Activated CD8-positive, alpha-beta memory T cell treated with anti-CD3 and anti-CD28 coated beads, Interleukin-2, amount 50 U/mL, for 48 hours (primary cell): ENCODE measurements around the gene NTRK1.
A peak's percentile ranks its signal among the peaks of the same experiment; 100 is the strongest.

Source experiments
- DNase-seq: peaks from one replicate; pipeline ENCODE4 v3.0.0-alpha.2; 2020

Gene NTRK1

DNA sequence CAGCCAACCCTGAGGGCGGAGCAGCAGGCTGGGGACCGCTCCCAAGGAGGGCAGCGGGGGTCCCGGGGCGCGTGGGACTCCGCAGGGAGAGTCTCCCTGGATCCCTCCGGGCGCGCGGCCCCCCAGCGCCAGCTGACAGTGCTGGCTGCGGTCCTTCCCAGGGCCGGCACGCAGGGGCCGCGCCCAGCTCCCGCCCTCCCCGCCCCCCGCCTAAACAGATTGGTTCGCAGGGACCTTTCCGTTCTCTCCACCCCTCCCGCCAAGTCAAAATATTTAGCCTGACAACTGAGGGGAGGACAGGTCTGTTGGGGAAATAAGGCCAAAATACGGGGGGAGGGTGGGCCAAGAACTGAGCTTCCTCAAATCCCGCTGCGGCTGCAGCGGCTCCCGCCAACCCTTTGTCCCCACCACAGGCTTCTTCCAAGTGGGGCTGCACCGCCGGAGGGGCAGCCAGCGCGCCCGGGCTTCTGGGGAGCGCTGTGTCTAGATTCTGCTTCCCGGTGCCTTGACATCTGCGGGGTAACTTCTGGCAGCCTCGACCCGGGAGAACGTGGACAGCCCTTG lies 1.6 kb upstream of the NTRK1 start, which contains the start of gene INSRR:
TSS of gene INSRR (minus strand) at position 159 of the 564 bp plus-strand sequence. CDS start 496 bp downstream, outside the sequence.
- DNase-seq, result no peak

DNA sequence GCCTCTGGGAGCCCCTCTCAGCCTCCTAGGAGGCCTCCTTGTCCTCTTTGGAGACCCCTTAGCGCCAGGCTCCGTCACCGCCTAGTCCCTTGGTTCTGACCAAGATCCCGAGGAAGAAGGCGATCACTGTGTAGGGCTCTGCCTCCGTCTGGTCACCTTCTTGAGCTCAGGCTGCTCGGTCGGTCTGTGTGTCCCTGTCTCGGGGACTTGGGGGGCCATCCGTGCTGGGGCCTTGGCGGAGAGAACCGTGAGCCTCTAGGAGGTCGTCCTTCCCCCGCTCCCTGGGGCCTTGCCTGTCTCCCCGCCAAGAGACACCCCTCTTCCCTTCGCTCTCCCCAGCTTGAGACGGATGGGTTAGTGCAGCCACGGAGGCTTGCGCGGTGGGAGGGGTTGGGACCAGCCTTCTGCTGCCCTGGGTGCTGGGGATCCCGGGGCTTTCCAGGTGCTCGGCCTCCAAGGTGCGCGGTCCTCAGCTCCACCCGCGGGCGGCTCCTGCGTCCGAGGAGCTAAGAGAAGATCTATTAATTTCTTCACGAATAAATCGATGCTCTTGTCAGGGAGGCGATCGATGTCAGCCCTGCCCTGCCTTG lies 1.0 kb upstream of the NTRK1 start:
- DNase-seq, result no peak

DNA sequence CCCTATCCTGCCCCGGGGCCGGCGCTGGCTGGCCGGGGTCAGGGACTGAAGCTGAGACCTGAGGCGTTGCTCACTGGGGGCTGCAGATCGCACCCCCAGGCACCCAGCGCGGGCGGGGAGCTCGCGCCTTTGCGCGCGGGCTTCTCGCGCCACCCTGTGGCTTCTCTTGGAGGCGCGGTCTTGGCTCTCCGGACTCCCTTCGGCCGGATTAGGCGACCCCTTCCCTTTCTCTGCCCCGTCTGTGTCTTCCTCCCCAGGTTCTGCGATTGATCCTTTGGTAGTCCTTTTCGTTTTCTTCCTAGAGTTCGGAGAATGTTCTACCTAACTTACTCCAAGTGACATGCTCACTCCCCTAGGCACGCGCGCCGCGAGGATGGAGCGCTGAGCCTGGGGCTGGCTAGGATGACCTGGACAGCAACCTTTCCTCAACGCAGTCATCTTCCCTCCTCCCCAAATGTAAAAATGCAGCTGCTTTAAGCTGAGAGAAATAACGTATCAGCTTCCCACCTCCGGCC lies 495 bp upstream of the NTRK1 start:
- peak; percentile 83 for DNase-seq

DNA sequence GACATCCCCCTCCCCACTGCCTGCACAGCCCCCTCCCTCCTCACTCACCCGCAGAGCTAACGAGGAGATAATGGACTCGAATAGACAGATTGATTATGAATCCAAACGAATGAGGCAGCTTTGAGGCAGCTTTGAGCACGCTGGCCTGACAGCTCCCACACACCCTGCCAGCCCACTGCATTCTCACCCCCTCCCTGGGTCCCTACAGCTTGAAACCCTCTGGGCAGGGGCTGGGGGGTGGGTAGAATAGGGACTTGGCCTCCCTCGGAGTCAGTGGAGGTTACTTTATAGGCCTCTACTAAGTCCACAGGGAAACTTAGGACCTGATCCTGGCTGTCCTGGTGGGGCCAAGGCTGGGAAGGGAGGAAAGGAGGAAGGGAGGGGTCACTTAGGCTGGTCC lies 1.9 kb downstream of the NTRK1 start:
- no peak for DNase-seq

DNA sequence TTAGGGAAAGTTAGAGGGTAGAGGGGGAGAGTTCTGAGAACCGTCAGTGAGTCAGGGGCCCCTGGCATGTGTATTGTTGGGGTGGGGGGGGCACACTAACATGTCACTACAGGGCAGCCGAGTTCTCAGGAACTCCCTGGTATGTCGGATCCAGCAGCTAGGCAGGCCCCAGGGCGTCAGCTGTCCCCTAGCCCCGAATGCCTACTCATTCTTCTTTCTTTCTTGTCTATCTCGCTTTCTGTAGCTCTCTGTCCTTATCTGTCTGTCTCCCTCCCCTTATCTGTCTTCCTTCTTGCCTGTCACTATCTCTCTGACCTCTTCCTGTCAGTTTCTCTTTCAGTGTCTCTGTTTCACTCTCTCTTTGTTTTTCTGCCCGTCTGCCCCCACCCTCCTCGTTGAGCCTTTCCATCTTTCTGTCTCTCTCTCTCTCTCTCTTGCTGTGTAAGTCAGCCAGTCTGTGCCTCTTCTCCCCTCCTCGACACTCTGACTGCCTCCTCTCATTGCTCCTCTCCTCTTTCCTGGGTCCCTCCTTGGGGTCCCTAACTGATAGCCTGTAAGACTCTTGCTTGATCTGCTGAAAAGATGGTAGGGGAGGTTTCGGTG lies 2.4 kb downstream of the NTRK1 start:
- DNase-seq, result peak; percentile 72

- no peak for DNase-seq
Observed at GRCh38 chr1:156863631-156864030, 3.0 kb downstream of the NTRK1 start.

GRCh38 chr1:156864796-156865195 lies 4.1 kb downstream of the NTRK1 start:
- no peak for DNase-seq

DNA sequence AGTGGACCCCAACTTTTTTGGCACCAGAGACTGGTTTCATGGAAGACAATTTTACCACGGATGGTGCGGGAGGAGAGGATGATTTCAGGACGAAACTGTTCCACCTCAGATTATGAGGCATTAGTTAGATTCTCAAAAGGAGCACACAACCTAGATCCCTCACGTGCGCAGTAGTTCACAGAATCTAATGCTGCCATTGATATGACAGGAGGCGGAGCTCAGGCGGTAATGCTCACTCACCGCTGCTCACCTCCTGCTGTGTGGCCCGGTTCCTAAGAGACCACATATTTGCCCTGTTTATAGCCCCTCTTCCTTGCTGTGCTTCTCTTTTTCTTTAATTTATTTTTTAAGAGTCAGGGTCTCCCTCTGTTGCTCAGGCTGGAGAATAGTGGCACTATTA lies 4.6 kb downstream of the NTRK1 start:
- DNase-seq, result no peak

DNA sequence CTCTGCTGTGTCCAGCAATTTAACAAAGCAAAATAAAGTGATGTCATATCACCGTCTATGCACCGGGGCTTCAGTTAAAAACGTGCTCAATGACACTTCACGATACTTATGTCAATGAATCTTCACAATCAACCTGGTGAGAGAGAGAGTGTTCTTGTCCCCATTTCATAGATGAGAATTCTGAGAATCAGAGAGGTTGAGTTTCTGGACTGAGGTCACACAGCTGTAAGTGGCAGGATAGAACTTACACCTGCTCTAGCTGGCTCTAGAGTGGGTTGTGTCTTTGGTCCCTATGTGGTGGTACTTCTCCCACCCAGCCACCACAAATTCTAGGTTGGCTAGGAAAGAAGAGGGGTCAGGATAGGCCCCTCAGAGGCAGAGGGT lies 5.2 kb downstream of the NTRK1 start:
- no peak for DNase-seq

DNA sequence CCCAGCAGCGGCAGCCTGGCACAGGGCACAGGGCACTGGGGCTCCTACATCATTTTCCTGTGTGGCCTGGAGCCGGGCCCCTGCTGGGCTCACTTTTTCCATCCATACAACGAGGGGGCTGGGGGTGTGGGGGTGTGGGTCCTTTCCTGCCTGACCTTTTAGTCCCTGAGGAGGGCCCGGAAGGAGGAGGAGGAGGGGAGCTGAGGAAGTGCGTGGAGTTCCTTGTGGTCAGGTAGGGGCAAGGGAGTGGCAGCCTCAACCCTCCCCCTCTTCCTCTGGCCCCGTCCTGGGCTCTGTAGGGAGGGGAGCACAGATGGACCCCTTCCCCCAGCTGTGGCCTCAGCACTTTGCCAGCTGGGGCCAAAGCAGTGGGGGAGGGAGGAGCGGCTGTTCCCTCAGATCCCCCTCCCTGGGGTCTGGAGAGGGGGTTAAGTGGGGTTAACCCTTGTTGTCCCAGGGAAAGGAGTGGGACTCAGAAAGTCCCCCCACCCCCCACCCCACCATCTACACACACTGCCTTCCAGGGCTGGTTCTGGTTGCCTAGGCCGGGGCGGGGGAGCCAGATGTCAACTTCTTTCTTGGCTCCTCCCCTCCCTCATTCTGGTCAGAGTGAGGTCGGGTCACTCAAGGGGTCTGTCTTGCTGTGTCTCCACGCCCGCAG lies 5.7 kb downstream of the NTRK1 start:
- DNase-seq, result no peak

GRCh38 chr1:156868341-156868740 lies 7.7 kb downstream of the NTRK1 start:
- DNase-seq, result no peak

DNA sequence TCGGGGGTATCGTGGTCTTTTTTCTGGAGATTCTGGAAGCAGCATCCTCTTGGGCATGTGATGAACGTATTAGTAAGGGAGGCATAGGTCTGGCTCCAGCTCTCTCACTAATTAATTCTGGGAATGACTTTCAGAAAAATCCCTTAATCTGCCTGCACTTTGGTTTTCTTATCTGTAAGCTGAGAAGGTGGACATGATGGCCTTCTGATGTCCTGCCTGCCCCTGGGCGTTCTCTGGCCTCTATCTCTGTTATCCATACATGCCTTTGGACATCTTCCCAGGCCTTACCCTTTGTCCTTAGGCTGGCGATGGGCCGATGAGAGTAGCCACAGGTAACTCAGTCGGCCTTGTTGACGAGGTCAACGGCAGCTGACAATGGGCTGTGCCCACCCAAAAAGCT lies 8.8 kb downstream of the NTRK1 start:
- no peak for DNase-seq

- no peak for DNase-seq
Observed at GRCh38 chr1:156873659-156874058, 13.0 kb downstream of the NTRK1 start.

DNA sequence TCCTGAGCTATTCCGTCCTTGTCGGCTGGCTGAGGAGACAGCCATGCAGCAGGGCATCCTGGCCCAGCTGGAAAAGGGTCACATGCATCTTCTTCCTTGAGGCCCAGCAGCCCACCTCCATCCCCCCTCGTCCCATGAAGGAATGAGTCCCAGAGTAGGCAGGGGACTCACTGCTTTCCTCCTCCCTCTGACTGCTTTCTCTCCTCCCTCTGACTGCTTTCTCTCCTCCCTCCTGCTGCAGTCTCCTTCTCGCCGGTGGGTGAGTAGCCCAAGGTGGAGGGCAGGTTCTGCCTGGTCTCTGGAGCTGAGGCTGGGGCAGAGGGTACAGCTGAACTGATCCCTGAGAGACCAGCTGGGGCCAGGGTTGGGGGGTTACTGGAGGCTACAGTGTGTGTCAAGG lies 13.5 kb downstream of the NTRK1 start:
- DNase-seq, result no peak

DNA sequence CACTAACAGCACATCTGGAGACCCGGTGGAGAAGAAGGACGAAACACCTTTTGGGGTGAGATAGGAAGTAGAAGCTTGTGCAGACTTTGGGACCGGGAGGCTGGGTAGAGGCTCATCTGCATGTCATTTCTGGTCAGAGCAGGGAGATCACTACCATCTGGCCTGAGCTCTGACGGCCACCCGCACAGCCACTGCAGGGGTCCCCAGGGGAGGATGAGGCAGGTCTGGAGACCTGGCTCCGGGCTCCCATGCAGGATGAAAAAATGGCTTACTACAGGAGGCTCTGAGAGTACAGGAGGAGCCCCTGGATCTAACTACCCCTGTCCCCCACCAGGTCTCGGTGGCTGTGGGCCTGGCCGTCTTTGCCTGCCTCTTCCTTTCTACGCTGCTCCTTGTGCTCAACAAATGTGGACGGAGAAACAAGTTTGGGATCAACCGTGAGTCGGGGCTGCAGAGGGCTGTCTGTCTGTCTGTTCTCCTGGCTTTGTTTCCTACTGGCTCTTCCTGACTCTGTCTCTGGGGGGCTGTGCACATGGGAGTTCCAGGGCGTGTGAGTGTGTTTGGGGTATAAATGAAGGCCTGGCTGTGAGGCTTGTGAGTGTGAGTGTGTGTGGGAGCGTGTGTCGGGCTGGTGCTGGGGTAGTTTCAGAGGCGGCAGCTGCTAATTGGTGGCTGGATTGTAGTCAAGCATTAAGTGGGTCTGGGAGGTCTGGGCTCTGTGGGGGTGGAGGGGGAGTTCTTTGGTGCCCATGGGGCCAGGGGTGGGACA lies 14.1 kb downstream of the NTRK1 start:
- no peak for DNase-seq

- no peak for DNase-seq
Observed at GRCh38 chr1:156875341-156875615, 14.6 kb downstream of the NTRK1 start.

DNA sequence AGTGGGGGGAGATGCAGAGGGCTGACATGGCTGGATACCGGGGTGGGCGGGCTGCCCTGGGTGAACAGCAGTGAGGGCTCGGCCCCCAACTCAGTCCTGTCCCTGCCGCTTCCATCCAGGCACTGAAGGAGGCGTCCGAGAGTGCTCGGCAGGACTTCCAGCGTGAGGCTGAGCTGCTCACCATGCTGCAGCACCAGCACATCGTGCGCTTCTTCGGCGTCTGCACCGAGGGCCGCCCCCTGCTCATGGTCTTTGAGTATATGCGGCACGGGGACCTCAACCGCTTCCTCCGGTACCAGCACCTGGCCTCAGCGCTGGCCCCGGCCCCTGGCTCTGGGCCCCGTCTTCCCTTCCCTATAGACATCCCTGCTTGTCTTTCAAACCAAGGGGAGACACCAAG lies 15.6 kb downstream of the NTRK1 start:
- DNase-seq, result no peak

DNA sequence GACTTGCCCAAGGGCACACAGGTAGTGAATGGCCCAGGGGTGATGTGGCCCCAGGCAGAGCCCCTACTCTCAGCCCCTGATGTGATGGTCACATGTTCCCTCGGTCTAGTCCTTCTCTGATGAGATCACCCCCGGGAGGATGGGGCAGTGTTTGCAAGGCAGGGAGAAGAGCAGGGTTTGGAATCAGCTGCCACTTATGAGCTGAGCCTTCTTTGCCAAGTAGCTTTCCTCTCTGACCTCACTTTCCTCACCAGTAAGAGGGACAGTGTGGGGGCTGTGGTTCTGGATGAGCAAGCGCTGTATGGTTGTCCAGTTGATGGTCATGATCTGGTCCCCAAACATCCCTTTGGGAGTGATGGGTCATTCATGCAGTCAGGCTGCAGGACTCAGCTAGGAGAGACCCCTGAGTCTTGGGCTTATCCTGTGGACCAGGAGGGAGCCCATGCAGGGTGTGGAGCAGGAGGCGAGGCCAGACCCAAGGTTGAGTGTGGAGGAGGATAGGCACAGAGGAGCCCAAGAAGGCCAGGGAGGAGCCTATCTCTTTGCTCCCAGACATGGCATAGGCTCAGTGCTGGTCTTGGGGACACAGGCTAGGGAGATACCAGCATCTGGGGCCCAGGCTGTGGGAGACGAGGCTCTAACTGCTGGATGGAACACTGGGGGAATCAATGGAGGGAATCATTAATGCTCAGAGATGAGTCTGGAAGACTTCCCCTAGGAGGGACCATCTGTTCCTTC lies 16.9 kb downstream of the NTRK1 start:
- DNase-seq, result no peak

- DNase-seq, result no peak
Observed at GRCh38 chr1:156879876-156880275, 19.2 kb downstream of the NTRK1 start.

- no peak for DNase-seq
Observed at GRCh38 chr1:156880473-156880872, 19.8 kb downstream of the NTRK1 start.

- DNase-seq, result no peak
Observed at GRCh38 chr1:156881101-156881500, 20.4 kb downstream of the NTRK1 start.

GRCh38 chr1:156881663-156882062 lies 21.0 kb downstream of the NTRK1 start:
- no peak for DNase-seq

DNA sequence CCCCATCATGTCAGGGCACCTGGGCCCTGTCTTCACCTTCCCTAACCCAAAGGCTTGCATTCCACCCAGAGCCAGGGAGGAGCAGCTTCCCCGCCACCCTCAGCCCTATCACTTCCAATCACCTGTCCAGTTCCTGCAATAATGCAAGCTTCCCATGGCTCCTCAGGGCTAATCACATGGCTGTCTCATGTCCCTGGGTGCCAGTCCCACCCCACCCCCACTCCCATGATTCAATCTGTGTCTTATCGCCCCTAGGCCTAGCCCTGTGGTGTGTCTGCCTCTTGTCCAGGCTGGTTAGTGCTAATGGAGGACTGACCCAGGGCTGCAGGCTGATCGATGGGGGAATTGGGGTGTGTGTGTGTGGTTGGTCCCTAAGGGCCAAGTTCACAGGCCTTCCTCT lies 21.9 kb downstream of the NTRK1 start:
- no peak for DNase-seq
